Esophagus mucosa (tissue), 1 donor: Measurements from ENCODE around the gene GNB3. TPM values are rescaled to one million over a fixed set of nuclear protein-coding genes. Genes with fewer than 3 reads are reported as not detected.
"Not testable (repeated sequence)": the region's sequence is repeated elsewhere in the genome, so short reads cannot be mapped to it uniquely, and the experiment has no call there.

Experiments used
- ATAC-seq: fragments of 200-7000 bp; cut with Tn5 transposase; one replicate; pipeline ENCODE4 v1.9.1; 2020
- total RNA-seq: library from RNA; stranded (reverse); gene quantifications from one replicate; pipeline ENCODE4 v1.2.4, GENCODE V29; 2023
- donor health status: DM: yes; HTN: yes; CAD: no.

The GNB3 gene
- total RNA-seq, 1 donor from 2014 or later: not detected

DNA sequence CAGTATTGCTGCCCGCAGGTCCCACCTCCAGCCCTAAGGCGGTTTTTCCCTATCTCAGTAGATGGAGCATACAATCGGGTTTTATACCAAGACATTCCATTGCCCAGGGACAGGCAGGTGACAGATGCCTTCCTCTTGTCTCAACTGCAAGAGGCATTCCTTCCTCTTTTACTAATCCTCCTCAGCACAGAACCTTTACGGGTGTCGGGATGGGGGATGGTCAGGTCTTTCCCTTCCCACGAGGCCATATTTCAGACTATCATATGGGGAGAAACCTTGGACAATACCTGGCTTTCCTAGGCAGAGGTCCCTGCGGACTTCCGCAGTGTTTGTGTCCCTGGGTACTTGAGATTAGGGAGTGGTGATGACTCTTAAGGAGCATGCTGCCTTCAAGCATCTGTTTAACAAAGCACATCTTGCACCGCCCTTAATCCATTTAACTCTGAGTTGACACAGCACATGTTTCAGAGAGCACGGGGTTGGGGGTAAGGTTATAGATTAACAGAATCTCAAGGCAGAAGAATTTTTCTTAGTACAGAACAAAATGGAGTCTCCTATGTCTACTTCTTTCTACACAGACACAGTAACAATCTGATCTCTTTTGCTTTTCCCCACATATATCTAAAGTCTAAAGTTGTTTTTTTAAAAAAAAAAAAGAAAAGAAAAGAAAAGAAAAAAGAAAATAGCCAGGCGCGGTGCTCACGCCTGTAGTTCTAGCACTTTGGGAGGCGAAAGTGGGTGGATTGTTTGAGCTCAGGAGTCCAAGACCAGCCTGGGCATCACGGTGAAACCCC is 45.7 kb downstream of the GNB3 start:
- ATAC-seq: not testable (repeated sequence)

DNA sequence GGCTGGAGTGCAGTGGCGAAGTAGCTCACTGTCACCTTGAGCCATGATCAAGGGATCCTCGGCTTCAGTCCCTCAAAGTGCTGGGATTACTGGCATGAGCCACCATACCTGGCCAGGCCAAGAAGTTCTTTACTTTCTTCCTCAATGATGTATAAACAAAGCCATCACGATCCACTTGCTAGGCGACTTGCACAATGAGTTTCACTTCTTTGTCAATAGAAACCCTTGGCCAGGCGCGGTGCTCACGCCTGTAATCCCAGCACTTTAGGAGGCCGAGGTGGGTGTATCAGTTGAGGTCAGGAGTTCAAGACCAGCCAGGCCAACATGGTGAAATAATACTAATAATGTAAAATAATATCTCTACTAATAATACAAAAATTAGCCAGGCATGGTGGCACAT is 46.7 kb downstream of the GNB3 start:
- no peak for ATAC-seq

DNA sequence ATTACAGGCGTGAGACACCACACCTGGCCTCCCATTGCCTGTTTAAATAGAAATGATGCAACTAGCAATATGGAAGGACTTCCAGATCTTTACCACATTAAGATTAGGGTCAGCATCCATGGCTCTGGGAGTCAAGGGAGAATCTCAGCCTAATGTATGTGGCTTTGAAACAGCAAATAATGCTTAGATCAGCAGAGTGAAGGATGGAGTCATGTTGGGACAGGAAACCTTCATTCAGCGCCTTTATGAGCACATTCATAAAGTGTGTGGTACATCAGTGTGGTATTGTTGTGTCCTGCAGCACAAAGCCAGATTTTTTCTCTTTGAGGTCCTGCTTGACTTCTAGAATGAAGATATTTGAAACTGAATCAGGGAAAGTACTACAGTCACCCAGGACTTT is 47.6 kb downstream of the GNB3 start:
- no peak for ATAC-seq

DNA sequence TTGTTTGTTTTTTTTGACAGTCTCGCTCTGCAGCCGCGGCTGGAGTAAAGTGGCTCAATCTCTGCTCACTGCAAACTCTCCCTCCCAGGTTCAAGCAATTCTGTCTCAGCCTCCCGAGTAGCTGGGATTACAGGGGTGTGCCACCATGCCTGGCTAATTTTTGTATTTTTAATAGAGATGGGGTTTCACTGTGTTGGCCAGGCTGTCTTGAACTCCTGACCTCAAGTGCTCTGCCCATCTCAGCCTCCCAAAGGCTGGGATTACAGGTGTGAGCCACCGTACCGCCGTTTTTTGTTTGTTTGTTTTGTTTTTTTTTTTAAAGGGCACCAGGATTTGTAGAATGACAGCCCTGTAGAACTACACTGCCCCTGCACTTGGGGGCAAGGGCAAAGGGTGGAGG is 48.1 kb downstream of the GNB3 start:
- ATAC-seq: not testable (repeated sequence)

DNA sequence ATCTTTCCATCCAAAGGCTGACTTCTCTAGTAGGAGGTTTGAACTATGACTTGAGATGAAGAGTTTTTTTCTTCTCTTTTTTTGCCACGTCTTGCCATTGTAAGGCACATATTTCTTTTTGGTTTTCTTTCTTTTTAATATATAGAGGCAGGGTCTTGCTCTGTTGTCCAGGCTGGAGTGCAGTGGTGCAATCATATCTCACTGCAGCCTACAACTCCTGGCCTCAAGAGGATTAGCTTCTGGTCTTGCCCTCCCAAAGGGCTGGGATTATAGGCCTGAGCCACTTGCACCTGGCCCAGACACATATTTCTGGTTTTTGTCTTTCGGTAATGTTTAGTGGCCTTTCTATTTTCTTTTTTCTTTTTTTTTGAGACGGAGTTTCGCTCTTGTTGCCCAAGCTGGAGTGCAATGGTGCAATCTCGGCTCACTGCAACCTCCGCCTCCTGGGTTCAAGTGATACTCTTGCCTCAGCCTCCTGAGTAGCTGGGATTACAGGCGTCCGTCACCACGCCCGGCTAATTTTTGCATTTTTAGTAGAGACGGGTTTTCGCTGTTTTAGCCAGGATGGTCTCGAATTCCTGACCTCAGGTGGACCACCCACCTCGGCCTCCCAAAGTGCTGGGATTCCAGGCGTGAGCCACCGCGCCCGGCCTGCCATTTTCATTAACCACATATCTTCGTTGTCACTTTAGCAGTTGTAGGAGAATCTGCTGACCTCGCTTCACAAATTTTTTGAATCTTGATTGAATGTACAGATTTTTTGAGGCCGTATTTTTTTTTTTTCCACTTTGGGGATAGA is 49.2 kb downstream of the GNB3 start:
- ATAC-seq: not testable (repeated sequence)

DNA sequence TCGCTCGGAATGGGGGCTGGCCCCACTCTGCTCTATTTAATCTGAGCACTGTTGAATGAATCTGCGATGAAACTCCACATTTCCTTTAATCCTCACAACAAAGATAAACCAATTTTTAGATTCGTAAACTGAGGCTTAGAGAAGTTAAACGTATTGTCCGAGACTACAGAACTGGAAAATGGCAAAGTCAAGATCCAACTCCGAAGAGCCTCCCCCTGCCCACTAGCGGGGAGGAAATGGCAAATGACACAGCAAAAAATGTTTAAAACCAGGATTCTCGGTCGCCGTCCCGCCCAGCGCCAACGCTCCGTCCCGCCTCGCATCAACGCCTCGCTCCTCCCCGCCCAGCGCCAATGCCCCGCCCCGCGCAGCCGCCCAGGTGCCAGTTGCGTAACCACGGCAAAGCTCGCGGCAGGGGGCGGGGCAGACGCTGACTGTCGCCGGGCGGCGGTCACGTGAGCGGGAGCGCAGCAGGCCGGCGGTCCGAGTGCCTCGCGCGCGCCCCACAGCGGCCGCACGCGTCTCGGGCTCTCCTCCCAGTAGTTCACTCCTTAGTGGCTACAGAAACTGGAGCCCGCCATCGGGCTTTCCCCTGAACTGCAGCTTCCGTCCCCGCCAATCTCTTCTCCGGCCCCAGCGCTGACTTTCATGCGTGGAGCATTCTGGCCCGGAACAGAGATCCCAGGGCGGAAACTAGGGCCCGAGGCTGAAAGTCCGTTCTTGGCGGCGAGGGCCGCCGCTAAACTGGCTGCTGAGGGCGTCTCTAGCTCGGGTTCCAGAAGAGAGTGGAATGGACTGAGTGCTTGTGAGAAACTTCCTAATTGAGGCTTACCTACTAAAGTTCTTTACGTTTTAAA is 50.3 kb downstream of the GNB3 start:
- peak; percentile 98 for ATAC-seq

DNA sequence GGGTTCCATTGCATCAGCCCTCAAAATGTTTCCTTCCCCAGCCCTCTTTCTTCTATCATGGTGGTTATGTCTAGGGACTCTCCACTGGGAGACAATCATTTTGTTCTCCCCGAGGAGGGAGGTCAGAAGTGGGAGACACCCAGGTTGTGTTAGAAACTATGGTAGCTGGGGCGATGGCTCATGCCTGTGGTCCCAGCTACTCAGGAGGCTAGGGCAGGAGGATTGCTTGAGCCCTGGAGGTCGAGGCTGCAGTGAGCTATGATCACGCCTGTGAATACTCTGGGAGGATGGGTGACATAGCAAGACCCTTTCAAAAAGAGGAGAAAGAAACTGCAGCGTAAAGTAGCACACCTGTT is 50.9 kb downstream of the GNB3 start:
- ATAC-seq: peak; percentile 7

DNA sequence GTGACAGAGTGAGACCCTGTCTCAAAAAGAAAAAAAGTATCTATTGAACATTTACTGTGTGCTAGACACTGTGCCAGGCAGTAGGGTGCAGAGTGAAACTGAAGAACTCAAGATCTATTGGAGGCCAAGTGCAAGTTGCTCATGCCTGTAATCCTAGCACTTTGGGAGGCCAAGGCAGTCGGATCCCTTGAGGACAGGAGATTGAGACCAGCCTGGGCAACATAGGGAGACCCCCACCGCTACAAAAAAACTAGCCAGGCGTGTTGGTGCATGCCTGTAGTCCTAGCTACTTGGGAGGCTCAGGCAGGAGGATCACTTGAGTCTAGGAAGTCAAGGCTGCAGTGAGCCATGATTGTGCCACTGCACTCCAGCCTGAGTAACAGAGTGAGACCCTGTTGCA is 52.0 kb downstream of the GNB3 start:
- ATAC-seq: not testable (repeated sequence)

DNA sequence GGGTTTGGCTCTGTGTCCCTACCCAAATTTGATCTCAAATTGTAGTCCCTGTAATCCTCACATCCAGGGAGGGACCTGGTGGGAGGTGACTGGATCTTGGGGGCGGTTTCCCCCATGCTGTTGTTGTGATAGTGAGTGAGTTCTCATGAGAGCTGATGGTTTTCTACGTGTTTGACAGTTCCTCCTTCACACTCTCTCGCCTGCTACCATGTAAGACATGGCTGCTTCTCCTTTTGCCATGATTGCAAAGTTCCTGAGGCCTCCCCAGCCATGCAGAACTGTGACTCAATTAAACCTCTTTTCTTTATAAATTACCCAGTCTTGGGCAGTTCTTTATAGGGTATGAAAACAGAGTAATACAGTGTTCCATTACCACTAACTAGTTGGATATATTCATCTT is 53.6 kb downstream of the GNB3 start:
- no peak for ATAC-seq

Other genes with a start within 250 kb of the GNB3 start
- gene CHD4, start 233.5 kb upstream of the GNB3 start, total RNA-seq: 119 TPM
- 18.9 TPM for gene LPAR5, start 205.0 kb upstream of the GNB3 start, total RNA-seq
- 0.56 TPM for gene ACRBP, start 193.5 kb upstream of the GNB3 start, total RNA-seq
- 15.4 TPM for gene ING4, start 177.8 kb upstream of the GNB3 start, total RNA-seq
- 22.8 TPM for gene ZNF384, start 151.6 kb upstream of the GNB3 start, total RNA-seq
- gene PIANP, start 140.1 kb upstream of the GNB3 start, total RNA-seq: not detected
- gene COPS7A, start 116.9 kb upstream of the GNB3 start, total RNA-seq: 54.3 TPM
- 122 TPM for gene MLF2, start 87.8 kb upstream of the GNB3 start, total RNA-seq
- 234 TPM for gene PTMS, start 74.6 kb upstream of the GNB3 start, total RNA-seq
- not detected for gene LAG3, start 68.4 kb upstream of the GNB3 start, total RNA-seq
- gene CD4, start 51.4 kb upstream of the GNB3 start, total RNA-seq: 2.2 TPM
- gene GPR162, start 19.1 kb upstream of the GNB3 start, total RNA-seq: 0.76 TPM
- gene P3H3, start 12.5 kb upstream of the GNB3 start, total RNA-seq: 1.7 TPM
- 13.9 TPM for gene CDCA3, start 10.4 kb downstream of the GNB3 start, total RNA-seq
- gene USP5, start 11.2 kb downstream of the GNB3 start, total RNA-seq: 91.1 TPM
- 629 TPM for gene TPI1, start 26.6 kb downstream of the GNB3 start, total RNA-seq
- gene SPSB2, start 32.4 kb downstream of the GNB3 start, total RNA-seq: 6.4 TPM
- 3.2 TPM for gene LRRC23, start 63.9 kb downstream of the GNB3 start, total RNA-seq
- 3.7 TPM for gene ENO2, start 73.7 kb downstream of the GNB3 start, total RNA-seq
- 29.1 TPM for gene ATN1, start 87.0 kb downstream of the GNB3 start, total RNA-seq
- gene RNU7-1, start 102.9 kb downstream of the GNB3 start, total RNA-seq: not detected
- 84.0 TPM for gene C12orf57, start 103.1 kb downstream of the GNB3 start, total RNA-seq
- gene PTPN6, start 110.4 kb downstream of the GNB3 start, total RNA-seq: 17.8 TPM
- 221 TPM for gene PHB2, start 129.7 kb downstream of the GNB3 start, total RNA-seq
- 53.9 TPM for gene EMG1, start 130.0 kb downstream of the GNB3 start, total RNA-seq
- gene LPCAT3, start 177.6 kb downstream of the GNB3 start, total RNA-seq: 40.3 TPM
- 36.5 TPM for gene C1S, start 219.8 kb downstream of the GNB3 start, total RNA-seq